HAP-1 (cell line): ENCODE data around the gene ADCY7.

ENCODE experiments used
- DNase-seq, 2 experiments: peaks; one replicate each; pipeline ENCODE4 v3.0.0-alpha.2; 2016 to 2020; ENCODE audit warnings: low spot score in 2 of 2
- H3K27me3 ChIP-seq: fragments of 250-450 bp; sonication (Bioruptor Pico); 2 replicates; pipeline ENCODE4 v1.5.1; 2020; ENCODE audit warnings: low read depth, mild to moderate bottlenecking, moderate library complexity
- H3K36me3 ChIP-seq: fragments of 250-450 bp; sonication (Bioruptor Pico); replicated peaks from 2 replicates; pipeline ENCODE4 v1.5.1; 2020; ENCODE audit warnings: mild to moderate bottlenecking
- H3K4me1 ChIP-seq: fragments of 250-450 bp; sonication (Bioruptor Pico); 2 replicates; pipeline ENCODE4 v1.5.1; 2020; ENCODE audit warnings: mild to moderate bottlenecking
- H3K4me3 ChIP-seq: fragments of 250-450 bp; sonication (Bioruptor Pico); 2 replicates; pipeline ENCODE4 v1.5.1; 2020; ENCODE audit warnings: mild to moderate bottlenecking, moderate library complexity
- H3K9me3 ChIP-seq: fragments of 250-450 bp; sonication (Bioruptor Pico); 2 replicates; pipeline ENCODE4 v1.5.1; 2020; ENCODE audit warnings: mild to moderate bottlenecking, moderate library complexity
- in situ Hi-C: fragments of 300-500 bp; cut with MboI; formaldehyde crosslinking; loops from 3 replicates; pipeline ENCODE4 v1.14.3; 2020; ENCODE audit warnings: low sequenced_read_pairs, inconsistent platforms, mixed read lengths

The ADCY7 gene

DNA sequence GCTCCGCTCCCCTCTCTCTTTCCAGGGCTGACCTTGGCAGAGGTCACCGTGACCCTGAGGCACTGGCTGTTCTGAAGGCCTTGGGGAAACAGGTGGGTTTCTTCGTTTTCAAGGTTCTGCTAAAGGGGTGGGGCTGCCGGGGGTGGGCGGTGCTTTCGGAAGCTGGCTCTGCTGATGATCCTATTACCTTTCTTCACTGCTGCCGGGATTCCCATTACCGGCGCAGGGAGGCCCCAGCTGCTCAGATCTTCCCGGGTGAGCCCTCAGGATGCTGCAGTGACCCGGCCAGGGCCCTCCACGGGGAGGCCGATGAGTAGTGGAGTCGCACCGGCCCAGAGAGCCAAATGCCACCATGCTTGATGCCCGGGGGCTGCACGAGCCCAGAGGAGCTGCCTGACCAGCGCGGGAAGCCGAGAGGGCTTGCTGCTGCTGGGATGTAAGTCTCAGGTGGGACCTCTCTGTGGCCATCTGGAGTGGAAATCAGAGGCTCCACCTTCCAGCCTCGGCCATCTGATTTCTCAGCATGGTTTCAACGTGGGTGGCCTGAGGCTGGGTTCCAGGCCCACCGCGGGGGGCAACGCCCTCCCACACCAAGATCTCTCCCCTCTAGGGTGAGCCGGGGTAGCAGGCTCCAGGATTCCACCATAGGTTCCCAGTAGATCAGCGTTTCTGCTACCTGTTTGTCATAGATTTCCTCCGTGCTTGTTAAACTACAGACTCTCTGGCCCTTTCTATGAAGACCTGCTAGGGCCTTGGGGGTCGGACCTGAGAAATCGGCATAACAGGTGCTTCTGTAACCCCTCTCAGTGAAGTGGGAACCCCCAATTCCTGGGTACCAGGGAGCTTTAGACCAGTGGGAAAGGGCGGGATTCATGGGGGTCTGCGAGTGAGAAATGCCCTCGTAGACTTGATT, 21.6 kb upstream of the ADCY7 start:
- no peaks in the 10 kb centered on the region for H3K27me3 ChIP-seq
- in situ Hi-C loops, result no loop called here
- H3K36me3 ChIP-seq, result no peaks in the 10 kb centered on the region
- peaks cover 13% of the 10 kb centered on the region for H3K4me1 ChIP-seq
- H3K4me3 ChIP-seq, result peak overlapping the region; percentile 30; the same call in 1 of the 2 replicates
- H3K9me3 ChIP-seq, result no peaks in the 10 kb centered on the region
- no peak for DNase-seq

DNA sequence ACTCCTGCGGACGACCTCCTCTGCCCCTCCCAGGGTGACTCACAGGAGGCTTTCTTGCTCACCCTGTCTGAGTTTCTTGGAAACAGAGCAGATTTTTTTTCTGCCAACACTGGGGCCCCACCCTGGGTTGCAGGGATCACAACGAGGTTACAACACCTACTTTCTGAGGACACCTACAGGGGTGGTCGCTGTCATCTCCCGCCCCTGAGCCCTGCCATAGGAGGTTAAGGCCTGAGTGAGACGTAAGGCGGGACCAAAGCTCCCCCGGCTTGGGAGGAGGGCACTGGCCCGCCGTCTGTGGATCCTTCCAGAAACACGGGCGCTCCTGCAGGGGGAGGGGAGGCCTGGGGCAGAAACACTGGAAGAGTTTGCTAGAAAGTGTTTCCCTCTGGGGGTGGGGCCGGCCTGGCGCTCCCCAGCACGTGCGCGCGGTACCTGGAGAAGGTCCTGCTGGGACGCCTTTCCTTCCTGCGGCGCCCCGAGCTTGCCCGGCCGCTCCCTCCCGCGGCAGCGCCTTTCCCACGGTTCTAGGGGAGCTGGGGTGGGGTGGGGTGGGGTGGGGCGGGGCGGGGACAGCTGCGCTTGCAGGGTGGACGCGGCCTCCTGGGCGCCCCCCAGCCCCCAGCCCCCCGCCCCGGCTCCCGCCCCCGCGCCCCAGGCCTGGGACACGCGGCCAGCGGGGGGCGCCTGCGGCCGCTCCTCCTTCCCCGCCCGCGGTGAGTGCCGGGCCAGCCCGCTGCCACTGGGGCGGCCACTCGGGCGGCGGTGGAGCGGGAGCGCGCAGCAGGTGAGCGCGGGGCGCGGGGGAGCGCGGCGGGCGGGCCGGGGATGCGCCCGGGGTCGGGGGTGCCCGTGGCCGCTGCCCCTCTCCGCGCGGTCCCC, 20.7 kb upstream of the ADCY7 start:
- H3K4me1 ChIP-seq, result peaks cover 13% of the 10 kb centered on the region
- no peaks in the 10 kb centered on the region for H3K9me3 ChIP-seq
- in situ Hi-C loops, result no loop called here
- H3K4me3 ChIP-seq, result peak overlapping the region; percentile 66
- DNase-seq, result peak; percentile 54 to 74
- H3K36me3 ChIP-seq, result no peaks in the 10 kb centered on the region
- H3K27me3 ChIP-seq, result no peaks in the 10 kb centered on the region

DNA sequence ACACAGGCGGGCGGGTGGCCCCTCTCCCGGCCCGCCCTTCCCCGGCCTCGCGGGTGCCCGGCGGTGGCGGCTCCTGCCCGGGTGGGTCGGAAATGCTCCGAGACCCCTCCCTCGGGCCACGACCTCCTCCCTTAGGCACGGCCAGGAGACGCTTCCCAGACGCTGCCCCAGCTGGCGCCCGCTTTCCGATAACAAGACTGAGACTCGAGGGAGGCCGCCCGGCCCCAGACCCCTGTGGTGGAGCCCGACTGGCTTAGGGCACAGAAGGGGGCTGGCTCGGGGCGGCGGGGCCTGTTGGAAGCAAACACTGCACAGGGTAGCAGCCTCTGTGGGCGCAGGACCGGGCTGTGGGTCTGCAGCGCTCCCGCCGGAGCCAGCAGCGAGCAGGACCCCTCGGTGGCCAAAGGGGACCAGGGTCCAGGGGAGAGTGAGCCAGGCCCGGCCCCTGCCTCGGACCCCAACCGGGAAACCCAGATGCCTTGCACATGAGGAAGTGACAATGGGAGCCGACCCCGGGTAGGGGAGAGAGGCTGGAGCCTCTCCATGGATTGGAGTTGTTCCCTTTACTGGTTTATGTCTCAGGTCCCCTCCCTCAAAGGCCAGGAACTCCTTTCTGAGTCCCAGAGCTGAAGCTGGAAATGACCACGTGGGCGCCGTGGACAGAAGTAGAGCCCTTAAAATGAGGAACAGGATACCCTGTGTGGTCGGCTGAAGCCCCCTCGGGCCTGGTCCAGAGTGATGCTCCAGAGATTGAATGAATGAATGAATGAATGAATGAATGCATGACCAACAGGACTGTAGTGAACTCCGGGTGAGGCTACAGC, 19.8 kb upstream of the ADCY7 start:
- no peaks in the 10 kb centered on the region for H3K9me3 ChIP-seq
- in situ Hi-C loops, result no loop called here
- no peaks in the 10 kb centered on the region for H3K36me3 ChIP-seq
- H3K4me3 ChIP-seq, result peak overlapping the region; percentile 66
- H3K4me1 ChIP-seq, result peaks cover 13% of the 10 kb centered on the region
- DNase-seq, result peak; percentile 15 to 67
- no peaks in the 10 kb centered on the region for H3K27me3 ChIP-seq

DNA sequence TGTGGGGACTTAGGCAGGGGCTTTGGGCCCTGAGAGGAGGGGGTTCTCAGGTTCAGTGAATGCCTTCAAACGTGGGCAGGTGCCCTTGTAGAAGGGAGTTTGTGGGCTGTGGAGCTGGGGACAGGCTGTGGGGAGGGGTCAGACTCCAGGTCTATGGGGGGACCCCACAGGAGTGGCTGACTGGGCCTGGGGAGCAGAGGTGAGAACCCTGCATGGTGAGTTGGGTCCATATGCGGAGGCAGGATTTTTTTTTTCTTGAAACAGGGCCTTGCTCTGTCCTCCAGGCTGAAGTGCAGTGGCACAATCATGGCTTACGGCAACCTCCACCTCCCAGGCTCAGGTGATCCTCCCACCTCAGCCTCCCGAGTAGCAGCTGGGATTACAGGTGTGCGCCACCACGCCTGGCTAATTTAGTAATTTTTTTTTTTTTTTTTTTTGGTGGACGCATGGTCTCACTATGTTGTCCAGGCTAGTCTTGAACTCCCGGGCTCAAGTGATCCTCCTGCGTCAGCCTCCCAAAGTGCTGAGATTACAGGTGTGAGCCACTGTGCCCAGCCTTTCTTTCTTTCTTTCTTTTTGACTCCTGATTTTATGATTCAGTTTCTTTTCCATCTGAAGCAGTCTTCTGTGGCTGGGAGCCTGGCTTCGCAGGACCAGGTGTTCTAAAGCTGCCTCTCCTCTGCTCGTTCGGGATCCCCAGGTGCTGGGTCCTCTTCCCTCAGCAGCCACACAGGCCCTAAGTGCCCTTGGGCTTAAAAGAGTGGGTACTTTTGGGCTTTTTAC, 19.0 kb upstream of the ADCY7 start:
- H3K27me3 ChIP-seq, result no peaks in the 10 kb centered on the region
- H3K4me1 ChIP-seq, result peaks cover 13% of the 10 kb centered on the region
- in situ Hi-C loops, result no loop called here
- H3K36me3 ChIP-seq, result no peaks in the 10 kb centered on the region
- H3K4me3 ChIP-seq, result peak overlapping the region; percentile 66
- no peak for DNase-seq
- no peaks in the 10 kb centered on the region for H3K9me3 ChIP-seq

DNA sequence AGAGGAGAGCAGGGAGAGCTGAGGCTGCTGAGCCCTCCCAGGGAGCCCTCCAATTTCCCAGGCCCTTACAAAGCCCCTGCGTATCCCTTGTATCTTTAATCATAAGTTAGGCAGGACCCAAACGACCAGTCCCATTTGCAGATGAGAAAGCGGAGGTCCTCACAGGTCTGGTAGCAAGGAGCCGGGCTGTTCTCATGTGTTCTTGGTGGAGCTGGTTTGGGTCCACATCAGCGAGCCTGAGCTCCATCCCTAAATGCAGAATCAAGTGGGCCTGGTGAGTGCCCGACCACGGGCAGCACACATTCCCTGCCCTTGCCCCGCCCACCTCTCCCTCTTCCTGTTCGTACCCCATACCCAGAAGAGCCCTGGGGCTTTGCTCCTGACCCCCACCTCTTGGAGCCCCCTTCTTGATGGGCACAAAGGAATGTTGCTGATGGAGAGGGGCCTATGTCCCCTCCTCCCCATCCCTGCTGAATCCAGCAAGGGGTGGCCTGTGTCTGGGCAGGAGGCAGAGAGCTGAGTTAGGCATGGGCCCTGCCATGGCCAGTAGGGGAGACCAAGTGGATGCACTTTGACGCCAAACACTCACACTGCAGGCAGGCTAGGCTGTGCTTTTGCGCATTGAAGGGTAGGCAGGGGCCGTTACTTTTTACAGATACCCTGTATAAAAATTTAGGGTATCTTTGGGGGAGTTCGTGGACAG, 18.3 kb upstream of the ADCY7 start:
- DNase-seq, result no peak
- no peaks in the 10 kb centered on the region for H3K36me3 ChIP-seq
- peaks cover 13% of the 10 kb centered on the region for H3K4me1 ChIP-seq
- H3K9me3 ChIP-seq, result no peaks in the 10 kb centered on the region
- H3K4me3 ChIP-seq, result no peak overlapping the region
- in situ Hi-C loops, result no loop called here
- no peaks in the 10 kb centered on the region for H3K27me3 ChIP-seq

DNA sequence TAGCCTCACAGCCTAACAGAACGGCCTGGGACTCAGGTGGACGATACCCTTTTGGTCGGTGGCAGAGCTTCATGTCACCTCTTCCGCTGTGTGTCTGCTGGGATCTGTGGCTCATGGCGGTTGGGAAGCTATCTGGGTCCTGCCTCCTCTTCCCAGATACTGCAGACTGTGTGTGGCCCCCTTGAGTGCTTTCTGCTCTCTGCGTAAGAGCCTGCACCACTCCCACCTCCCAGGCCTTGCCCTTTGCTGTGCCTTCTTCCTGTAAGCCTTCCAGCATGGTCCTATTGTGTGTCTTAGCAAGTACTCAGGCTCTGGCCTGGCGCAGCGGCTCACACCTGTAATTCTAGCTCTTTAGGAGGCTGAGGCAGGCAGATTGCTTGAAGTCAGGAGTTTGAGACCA, 17.5 kb upstream of the ADCY7 start:
- DNase-seq, result no peak
- H3K36me3 ChIP-seq, result no peaks in the 10 kb centered on the region
- in situ Hi-C loops, result no loop called here

DNA sequence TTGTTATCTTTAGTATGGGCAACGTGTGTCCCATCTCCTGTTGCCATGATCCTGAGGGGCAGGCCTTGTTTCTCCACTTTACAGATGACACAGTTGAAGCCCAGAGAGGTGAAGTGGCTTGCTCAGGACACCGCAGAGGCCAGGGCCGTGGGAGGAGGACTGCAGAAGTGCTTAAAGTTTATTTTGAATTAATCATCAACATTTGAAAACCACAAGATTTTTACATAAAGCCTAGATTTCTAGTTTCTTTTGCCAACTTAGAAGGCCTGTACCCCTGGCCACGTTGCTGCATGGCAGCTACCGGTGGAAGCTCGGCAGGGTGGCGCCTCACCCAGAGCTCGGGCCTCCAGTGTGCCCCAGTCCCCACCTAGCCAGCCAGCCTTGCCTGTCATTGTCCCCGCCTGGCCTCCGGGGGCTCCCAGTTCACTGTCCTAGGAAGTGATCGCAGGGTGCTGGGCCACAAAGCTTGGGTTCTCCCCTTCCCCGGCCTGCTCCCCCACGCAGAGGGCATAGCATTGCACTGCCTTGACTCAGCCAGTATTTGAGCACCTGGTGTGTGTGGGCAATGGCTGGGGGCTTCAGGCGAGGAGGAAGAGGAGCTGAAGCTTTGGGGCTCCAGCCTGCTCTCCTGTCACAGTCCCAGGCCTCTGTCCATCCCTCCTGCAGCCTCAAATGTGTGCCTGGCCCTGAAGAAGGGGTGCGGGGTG, 14.8 kb upstream of the ADCY7 start:
- Histone ChIP-seq H3K9me3 (no peaks in the 10 kb centered on the region), H3K4me3 (no peak overlapping the region), H3K4me1 (peaks cover 8% of the 10 kb centered on the region), H3K36me3 (no peaks in the 10 kb centered on the region), H3K27me3 (no peaks in the 10 kb centered on the region)
- in situ Hi-C loops, result no loop called here
- DNase-seq, result no peak

More for the DNA sequence above, 17.5 kb upstream of the ADCY7 start:
- Histone ChIP-seq H3K4me1 (peaks cover 13% of the 10 kb centered on the region), H3K27me3 (no peaks in the 10 kb centered on the region), H3K9me3 (no peaks in the 10 kb centered on the region), H3K4me3 (no peak overlapping the region)

DNA sequence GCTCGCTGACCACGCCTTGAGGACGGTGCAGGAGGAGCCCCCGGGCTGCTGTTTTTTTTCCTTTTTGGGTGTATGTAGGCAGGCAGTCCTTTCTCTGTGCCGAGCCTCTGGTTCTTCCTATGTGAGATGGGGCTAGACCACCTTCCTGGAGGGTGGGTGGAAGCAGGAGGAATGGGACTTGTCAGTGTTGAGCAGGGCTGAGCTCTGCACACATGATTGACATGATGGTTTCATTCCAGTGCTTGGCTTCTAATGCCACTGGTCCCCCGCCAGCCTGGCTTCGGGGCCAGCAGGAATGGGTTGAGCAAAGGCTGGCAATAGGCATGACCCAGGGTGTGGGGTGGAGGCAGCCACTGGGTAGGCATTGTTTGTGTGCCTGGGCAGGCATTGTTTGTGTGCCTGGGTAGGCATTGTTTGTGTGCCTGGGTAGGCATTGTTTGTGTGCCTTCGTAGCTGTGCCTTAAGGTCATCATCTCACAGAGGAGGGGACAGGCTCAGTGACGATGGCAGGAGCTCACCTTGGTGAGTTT, 14.2 kb upstream of the ADCY7 start:
- Histone ChIP-seq H3K9me3 (no peaks in the 10 kb centered on the region), H3K4me3 (no peak overlapping the region)
- in situ Hi-C loops, result no loop called here

DNA sequence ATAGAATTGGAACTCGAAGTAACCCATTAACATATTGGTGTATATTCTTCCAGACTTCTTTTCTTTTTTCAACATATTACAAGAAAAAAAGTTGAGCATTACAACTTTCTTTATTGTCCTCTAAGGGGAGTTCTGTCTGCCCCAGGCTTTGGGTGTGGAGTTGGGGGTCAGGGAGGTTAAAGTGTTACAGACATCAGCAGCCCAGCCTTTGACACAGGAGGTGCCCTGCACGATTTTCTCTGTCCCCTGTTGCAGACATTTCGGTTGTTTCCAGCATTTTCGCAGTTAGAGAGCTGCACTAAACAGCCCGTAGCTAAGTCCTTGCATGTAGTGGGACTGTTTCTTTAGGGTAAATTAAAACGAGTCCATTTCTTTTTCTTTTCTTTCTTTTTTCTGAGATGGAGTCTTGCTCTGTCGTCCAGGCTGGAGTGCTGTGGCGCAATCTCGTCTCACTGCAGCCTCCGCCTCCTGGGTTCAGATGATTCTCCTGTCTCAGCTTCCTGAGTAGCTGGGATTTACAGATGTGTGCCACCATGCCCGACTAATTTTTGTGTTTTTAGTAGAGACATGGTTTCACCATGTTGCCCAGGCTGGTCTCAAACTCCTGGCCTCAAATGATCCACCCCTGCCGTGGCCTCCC, 13.4 kb upstream of the ADCY7 start:
- no peak overlapping the region for H3K4me3 ChIP-seq
- H3K36me3 ChIP-seq, result no peaks in the 10 kb centered on the region
- H3K4me1 ChIP-seq, result peaks cover 2% of the 10 kb centered on the region; the same call in 1 of the 2 replicates
- no peak for DNase-seq
- H3K9me3 ChIP-seq, result no peaks in the 10 kb centered on the region
- no peaks in the 10 kb centered on the region for H3K27me3 ChIP-seq
- in situ Hi-C loops, result no loop called here

More for the DNA sequence above, 14.2 kb upstream of the ADCY7 start:
- H3K4me1 ChIP-seq, result peaks cover 2% of the 10 kb centered on the region
- no peaks in the 10 kb centered on the region for H3K36me3 ChIP-seq
- no peaks in the 10 kb centered on the region for H3K27me3 ChIP-seq
- DNase-seq, result no peak

DNA sequence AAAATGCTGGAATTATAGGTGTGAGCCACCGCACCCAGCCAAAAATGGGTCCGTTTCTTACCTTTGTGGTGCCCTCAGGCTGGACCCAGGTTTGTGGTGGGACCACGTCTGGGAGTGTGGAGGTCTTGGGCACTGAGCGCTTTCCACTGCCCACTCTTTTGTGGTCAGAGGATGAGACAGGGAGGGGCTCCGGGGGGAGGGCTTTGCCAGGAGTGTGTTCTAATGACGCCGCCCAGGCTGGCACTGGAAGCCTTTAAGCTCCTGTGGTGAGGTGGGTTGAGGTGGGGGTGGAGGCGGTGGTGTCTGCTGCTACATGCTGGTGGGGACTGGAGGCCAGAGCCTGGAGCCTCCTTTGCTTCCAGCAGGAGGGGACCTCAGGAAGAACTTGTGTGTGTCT, 12.8 kb upstream of the ADCY7 start:
- Histone ChIP-seq H3K36me3 (no peaks in the 10 kb centered on the region; the same call in 1 of the 2 replicates), H3K4me1 (peaks cover 5% of the 10 kb centered on the region; the same call in 1 of the 2 replicates), H3K27me3 (no peaks in the 10 kb centered on the region), H3K4me3 (no peak overlapping the region), H3K9me3 (no peaks in the 10 kb centered on the region)
- in situ Hi-C loops, result no loop called here
- no peak for DNase-seq

DNA sequence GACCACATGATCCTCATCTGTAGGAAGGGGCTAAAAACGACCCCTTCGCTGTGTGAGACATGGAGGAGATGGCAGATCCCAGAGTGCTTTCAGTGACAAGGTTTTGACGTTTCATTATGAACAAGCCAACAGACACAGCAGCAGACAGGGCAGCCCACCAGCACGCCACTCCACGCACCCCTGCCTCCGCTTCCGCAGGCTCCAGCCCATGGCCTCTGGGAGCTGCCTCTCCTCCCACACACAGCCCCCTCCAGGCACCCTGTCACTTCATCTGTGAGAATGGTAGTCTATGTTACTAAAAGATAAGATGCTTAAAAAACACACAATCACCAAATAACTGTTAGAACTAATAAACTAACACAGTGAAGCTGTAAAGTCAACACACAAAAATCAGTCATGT, 12.3 kb upstream of the ADCY7 start:
- DNase-seq, result no peak
- peaks cover 5% of the 10 kb centered on the region; the same call in 1 of the 2 replicates for H3K4me1 ChIP-seq
- in situ Hi-C loops, result no loop called here
- H3K27me3 ChIP-seq, result no peaks in the 10 kb centered on the region
- no peaks in the 10 kb centered on the region for H3K9me3 ChIP-seq
- H3K36me3 ChIP-seq, result no peaks in the 10 kb centered on the region; the same call in 1 of the 2 replicates
- H3K4me3 ChIP-seq, result no peak overlapping the region
